GM19043 (cell line): ENCODE data around the gene TRAF1.

Experiments
- ATAC-seq: cut with Tn5 transposase; IDR thresholded peaks from one replicate; pipeline ENCODE4 v1.9.1; 2021; ENCODE audit warnings: low read depth; ENCODE audit not compliant: unreplicated experiment

TRAF1 gene

DNA sequence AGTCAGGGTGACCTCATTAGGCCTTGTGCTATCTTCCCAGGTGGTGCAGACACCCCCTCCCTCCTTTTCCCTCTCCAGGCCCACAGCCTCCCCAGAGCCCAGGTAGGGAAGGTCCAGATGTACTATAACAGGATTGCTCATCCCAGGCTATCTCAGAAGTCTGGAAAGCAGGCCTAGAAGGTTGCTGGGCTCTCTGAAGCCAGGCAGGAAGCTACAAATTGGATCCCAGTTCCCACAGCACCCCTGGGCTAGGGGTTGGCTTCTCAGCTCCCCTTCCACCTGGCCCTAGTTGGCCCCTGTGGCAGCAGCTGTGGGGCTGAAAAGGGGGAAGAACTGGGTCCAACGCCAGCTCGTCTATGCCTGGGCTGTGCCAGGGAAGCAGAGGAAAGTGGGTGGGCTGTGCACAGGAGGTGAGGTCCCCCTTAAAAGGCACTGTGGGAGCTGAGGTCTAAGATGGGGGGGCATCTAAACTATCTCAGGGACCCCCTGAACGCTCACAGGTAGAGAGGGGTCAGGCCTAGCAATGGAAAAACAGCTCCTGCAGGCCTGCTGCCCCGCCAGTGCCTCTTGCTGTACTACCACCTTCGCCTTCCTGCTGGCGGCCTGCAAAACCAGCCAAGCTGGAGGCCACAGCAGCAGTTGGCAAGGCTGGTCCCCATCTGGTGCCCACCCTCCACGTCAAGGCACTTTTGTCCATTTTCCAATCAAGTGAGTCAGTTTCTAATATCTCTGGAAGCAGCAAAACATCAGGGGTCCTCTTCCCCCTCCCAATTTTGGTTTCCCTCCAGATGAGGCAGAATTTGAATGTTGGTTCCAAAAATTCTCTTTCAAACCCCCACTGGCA lies 70.5 kb downstream of the TRAF1 start:
- no peak for ATAC-seq

DNA sequence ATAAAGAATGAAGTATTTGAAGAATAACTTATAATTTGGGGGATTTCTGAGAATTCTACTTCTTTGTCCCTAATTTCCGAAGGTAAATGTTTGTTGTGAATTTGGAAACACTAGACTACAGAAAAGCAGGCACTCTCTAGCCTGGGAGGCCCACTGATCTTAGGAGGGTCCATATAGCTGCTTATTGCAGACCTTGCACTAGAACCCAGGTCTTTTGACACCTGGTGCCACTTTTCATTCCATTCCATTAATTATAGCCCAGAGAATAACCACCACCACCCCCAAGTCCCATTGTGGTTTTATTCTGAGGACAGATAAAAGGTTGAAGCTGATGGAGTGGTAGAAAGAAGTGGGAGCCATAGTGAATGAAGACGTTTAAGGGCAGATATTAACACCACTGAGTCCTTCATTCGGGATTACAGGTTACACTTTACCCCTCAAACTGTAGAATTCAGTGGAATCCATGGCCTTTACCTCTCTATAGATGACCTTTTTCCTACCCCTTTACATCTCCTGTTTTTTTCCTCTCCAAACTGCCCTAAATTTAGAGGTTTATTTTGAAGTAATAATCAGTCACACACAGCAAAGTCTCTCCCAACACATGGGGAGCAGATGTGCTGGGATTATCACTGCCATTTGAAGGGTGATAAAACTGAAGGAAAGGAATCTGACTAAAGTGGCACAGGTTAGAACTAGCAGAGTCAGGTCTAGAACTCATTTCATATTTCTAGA lies 71.8 kb downstream of the TRAF1 start:
- ATAC-seq, result no peak

DNA sequence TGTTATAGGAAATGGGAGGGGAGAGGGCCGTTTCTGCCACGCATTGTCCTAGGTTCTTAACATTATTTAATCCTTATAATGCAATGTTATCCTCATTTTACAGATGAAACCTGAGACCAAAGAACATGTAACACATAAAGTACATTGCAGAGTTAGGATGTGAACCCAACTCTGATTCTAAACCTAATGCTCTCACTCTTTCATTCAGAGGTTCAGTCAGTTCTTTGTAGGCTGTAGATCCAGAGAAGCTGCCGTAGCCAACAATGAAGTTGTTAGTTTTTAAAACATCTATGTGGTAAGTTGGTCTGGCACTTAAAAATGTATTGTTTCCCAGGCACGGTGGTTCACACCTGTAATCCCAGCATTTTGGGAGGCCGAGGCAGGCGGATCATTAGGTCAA lies 73.4 kb downstream of the TRAF1 start:
- ATAC-seq, result no peak
